ENCODE results near the gene FRS2.

Gene FRS2

GRCh38 chr12:69534389-69534822, 64.2 kb downstream of the FRS2 start:
- peak in 1 of 5 donors; percentile 44 for DNase-seq

GRCh38 chr12:69540987-69541386, 70.8 kb downstream of the FRS2 start:
- DNase-seq = no peak

GRCh38 chr12:69544087-69544486, 73.9 kb downstream of the FRS2 start:
- DNase-seq = no peak

- DNase-seq = no peak
Observed at GRCh38 chr12:69545081-69545480, 74.9 kb downstream of the FRS2 start.

- DNase-seq = peak in 1 of 5 donors; percentile 46
Observed at GRCh38 chr12:69546693-69547438, 76.7 kb downstream of the FRS2 start.

- no peak for DNase-seq
Observed at GRCh38 chr12:69548687-69549086, 78.5 kb downstream of the FRS2 start.

GRCh38 chr12:69550569-69551350, 80.6 kb downstream of the FRS2 start:
- no peak for DNase-seq

- no peak for DNase-seq
Observed at GRCh38 chr12:69553628-69554248, 83.5 kb downstream of the FRS2 start.

- no peak for DNase-seq
Observed at GRCh38 chr12:69555461-69555860, 85.3 kb downstream of the FRS2 start.

GRCh38 chr12:69556383-69556782, 86.2 kb downstream of the FRS2 start:
- DNase-seq = no peak

GRCh38 chr12:69563166-69563762, 93.1 kb downstream of the FRS2 start:
- DNase-seq = no peak

- no peak for DNase-seq
Observed at GRCh38 chr12:69566603-69567002, 96.4 kb downstream of the FRS2 start.

GRCh38 chr12:69569236-69569635, 99.0 kb downstream of the FRS2 start:
- no peak for DNase-seq

- no peak for DNase-seq
Observed at GRCh38 chr12:69570000-69570516, 99.9 kb downstream of the FRS2 start.

- peak; percentile 17 to 48 (median 38) for DNase-seq
Observed at GRCh38 chr12:69570545-69571399, 100.6 kb downstream of the FRS2 start.

- DNase-seq = no peak
Observed at GRCh38 chr12:69575346-69575745, 105.2 kb downstream of the FRS2 start.

GRCh38 chr12:69578283-69578682, 108.1 kb downstream of the FRS2 start:
- DNase-seq = no peak

GRCh38 chr12:69579029-69579428, 108.8 kb downstream of the FRS2 start:
- no peak for DNase-seq

- DNase-seq = no peak
Observed at GRCh38 chr12:69580074-69580473, 109.9 kb downstream of the FRS2 start.

GRCh38 chr12:69583203-69583602, 113.0 kb downstream of the FRS2 start:
- DNase-seq = no peak

- DNase-seq = peak; percentile 92 to 97 (median 96)
Observed at GRCh38 chr12:69585189-69586062, 115.2 kb downstream of the FRS2 start, which contains the start of gene CCT2. TSS of gene CCT2 (plus strand) at chr12:69585459. CDS start at chr12:69585522, 63 bp downstream.
